ENCODE measurements around the gene KLK2. TPM values are rescaled to one million over a fixed set of nuclear protein-coding genes. Genes with fewer than 3 reads are reported as not detected.

The KLK2 gene
- total RNA-seq, 2 donors from 2014 or later = 3,344 to 10,024 TPM

DNA sequence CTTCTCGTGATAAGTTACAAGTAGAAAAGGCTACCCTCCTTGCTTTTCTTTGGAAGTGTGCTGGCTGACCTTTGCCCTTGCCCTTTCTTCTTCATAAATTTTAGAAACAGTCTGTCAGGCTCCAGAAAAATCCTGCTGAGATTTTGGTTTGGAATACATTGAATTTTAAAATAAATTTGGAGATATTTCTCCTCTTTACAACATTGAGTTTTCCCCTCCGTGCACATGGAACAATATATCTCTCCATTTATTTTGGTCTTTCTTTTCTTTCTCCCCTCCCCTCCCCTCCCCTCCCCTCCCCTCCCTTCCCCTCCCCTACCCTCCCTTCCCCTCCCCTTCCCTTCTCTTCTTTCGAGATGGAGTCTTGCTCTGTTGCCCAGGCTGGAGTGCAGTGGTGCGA lies 29.4 kb downstream of the KLK2 start:
- 67% methylated on average over 4 of the region's 4 CpGs for WGBS
- H3K4me1 ChIP-seq (replicated peaks) = no peaks in the 10 kb centered on the region
- peak overlapping the region in 1 of 2 donors; percentile 92 for H3K27ac ChIP-seq
- H3K27me3 ChIP-seq (replicated peaks; ENCODE audit: insufficient read depth) = no peaks in the 10 kb centered on the region
- no peaks in the 10 kb centered on the region for H3K36me3 ChIP-seq
- H3K4me3 ChIP-seq = no peak overlapping the region
- TF ChIP-seq POLR2A (IDR thresholded peaks at IDR 0.05) (no peak), POLR2AphosphoS5 (IDR thresholded peaks at IDR 0.05) (no peak)
- TF ChIP-seq, protein P1, sequence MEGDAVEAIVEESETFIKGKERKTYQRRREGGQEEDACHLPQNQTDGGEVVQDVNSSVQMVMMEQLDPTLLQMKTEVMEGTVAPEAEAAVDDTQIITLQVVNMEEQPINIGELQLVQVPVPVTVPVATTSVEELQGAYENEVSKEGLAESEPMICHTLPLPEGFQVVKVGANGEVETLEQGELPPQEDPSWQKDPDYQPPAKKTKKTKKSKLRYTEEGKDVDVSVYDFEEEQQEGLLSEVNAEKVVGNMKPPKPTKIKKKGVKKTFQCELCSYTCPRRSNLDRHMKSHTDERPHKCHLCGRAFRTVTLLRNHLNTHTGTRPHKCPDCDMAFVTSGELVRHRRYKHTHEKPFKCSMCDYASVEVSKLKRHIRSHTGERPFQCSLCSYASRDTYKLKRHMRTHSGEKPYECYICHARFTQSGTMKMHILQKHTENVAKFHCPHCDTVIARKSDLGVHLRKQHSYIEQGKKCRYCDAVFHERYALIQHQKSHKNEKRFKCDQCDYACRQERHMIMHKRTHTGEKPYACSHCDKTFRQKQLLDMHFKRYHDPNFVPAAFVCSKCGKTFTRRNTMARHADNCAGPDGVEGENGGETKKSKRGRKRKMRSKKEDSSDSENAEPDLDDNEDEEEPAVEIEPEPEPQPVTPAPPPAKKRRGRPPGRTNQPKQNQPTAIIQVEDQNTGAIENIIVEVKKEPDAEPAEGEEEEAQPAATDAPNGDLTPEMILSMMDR (IDR thresholded peaks at IDR 0.05) = no peak
- no peaks in the 10 kb centered on the region for H3K9me3 ChIP-seq
- intact Hi-C loops (cut with DNase I) = no loop called here
- DNase-seq (ENCODE audit: low spot score) = no peak

DNA sequence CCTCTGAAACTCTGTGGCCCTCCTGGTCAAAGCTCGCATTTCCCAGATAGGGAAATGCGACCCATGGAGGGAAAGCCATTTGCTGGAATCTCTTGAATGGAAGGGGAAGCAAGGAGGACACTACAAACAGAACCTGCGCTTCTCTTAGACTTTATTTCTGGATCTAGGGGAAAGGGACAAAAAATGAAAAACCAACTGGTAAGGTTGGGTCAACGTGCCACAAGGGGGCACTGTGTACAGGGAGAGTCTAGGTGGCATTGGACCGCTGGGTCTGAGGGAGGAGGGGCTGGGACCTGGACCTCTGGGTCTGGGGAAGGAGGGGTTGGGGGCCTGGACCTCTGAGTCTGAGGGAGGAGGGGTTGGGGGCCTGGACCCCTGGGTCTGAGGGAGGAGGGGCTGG lies 33.0 kb downstream of the KLK2 start:
- Histone ChIP-seq H3K4me1 (replicated peaks) (no peaks in the 10 kb centered on the region), H3K36me3 (no peaks in the 10 kb centered on the region), H3K4me3 (peak overlapping the region; percentile 12 to 59), H3K27me3 (replicated peaks; ENCODE audit: insufficient read depth) (no peaks in the 10 kb centered on the region), H3K27ac (peak overlapping the region; percentile 79 to 92), H3K9me3 (no peaks in the 10 kb centered on the region)
- peak; percentile 45 for TF ChIP-seq POLR2AphosphoS5 (IDR thresholded peaks at IDR 0.05)
- no peak for TF ChIP-seq POLR2A (IDR thresholded peaks at IDR 0.05)
- TF ChIP-seq, protein P1 (IDR thresholded peaks at IDR 0.05) = peak in 3 of 4 experiments; percentile 31 to 53 (median 52)
- DNase-seq (ENCODE audit: low spot score) = peak; percentile 47
- intact Hi-C loops (cut with DNase I) = no loop called here
- WGBS = 20% methylated on average over 5 of the region's 5 CpGs

DNA sequence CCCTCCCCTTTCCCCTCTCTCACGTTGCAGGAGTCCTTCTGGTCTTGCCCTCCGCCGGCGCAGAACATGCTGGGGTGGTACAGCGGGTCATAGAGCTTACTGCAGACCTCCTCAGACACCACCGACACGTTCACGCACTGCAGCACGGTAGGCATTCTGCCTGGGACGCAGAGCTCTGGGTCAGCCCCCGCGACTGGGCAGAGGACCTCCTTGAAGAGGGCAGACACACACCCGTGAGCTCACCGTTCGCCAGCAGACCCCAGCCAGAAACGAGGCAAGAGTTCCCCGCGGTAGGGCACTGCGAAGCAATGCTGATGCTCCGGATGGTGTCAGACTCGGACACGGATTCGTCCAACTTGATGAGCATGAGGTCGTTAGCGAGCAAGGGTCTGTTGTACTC lies 35.1 kb downstream of the KLK2 start:
- intact Hi-C loops (cut with DNase I) = no loop called here
- no peaks in the 10 kb centered on the region for H3K36me3 ChIP-seq
- no peak for DNase-seq (ENCODE audit: low spot score)
- H3K4me1 ChIP-seq (replicated peaks) = no peaks in the 10 kb centered on the region
- H3K4me3 ChIP-seq = peak overlapping the region; percentile 40 to 59
- no peaks in the 10 kb centered on the region for H3K9me3 ChIP-seq
- TF ChIP-seq POLR2A (IDR thresholded peaks at IDR 0.05) (no peak), POLR2AphosphoS5 (IDR thresholded peaks at IDR 0.05) (no peak)
- TF ChIP-seq, protein P1 (IDR thresholded peaks at IDR 0.05) = no peak
- peak overlapping the region; percentile 79 to 92 for H3K27ac ChIP-seq
- 48% methylated on average over 25 of the region's 25 CpGs for WGBS
- no peaks in the 10 kb centered on the region for H3K27me3 ChIP-seq (replicated peaks; ENCODE audit: insufficient read depth)

DNA sequence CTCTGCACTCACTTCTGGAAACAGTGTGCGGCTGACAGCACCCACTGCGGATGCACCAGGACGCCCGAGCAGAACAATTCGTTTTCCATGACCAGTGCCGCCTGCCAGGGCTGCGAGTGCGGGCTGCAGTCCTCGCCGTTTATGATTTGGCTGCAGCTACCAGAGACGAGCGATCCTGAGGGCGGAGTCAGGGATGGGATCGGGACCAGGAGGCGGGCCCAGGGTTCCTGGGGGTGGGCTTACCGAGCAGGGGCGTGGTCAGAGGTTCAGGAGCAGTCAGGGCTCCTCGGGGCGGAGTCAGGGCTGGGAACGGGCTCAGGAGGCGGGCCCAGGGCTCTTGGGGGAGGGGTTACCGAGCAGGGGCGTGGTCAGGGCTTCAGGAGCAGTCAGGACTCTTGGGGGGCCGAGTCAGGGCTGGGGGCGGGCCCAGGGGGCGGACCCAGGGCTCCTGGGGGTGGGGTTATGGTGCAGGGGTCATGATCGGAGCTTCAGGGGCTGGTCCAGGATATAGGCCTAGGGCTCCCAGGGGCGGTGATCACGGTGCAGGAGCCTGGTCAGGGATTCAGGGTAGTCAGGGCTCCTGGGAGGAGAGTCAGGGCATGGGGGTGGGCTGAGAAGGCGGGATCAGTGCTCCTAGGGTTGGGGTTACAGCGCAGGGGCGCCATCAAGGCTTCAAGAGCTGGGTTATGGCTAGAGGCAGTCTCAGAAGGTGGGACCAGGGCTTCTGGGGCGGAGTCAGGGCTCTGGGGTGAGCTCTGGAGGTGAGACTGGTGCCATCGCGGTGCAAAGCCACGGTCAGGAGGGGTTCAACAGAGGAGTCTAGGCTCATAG lies 36.2 kb downstream of the KLK2 start:
- WGBS = 5% methylated on average over 36 of the region's 36 CpGs

More for the DNA sequence above, 36.2 kb downstream of the KLK2 start:
- TF ChIP-seq POLR2AphosphoS5 (IDR thresholded peaks at IDR 0.05) (peak; percentile 92), POLR2A (IDR thresholded peaks at IDR 0.05) (peak; percentile 56)
- TF ChIP-seq, protein P1 (IDR thresholded peaks at IDR 0.05) = no peak
- DNase-seq (ENCODE audit: low spot score) = peak; percentile 92
- intact Hi-C loops (cut with DNase I) = no loop called here
- Histone ChIP-seq H3K4me3 (peak overlapping the region; percentile 40 to 59), H3K9me3 (no peaks in the 10 kb centered on the region), H3K4me1 (replicated peaks) (no peaks in the 10 kb centered on the region), H3K36me3 (no peaks in the 10 kb centered on the region), H3K27ac (peak overlapping the region; percentile 79 to 92), H3K27me3 (replicated peaks; ENCODE audit: insufficient read depth) (no peaks in the 10 kb centered on the region)

Measured in prostate gland (tissue), 2 donors.